ENCODE results near the gene TIMP2.

DNA sequence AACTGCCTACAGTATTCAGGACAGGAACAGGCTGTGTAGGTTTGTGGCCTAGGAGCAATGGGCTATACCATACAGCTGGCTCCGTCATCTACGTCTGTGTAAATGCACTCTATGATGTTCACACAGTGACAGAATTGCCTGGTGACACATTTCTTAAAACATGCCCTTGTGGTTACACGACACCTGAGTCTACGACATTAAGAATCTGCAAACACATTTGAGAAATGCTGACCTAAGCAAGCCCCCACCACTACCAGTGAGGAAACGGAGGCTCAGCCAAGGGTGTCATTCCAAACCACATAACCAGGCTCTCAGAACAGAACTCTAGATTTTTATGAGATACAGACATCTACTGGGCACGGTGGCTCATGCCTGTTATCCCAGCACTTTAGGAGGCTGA lies 108.1 kb downstream of the TIMP2 start:
- TF ChIP-seq, protein P1, sequence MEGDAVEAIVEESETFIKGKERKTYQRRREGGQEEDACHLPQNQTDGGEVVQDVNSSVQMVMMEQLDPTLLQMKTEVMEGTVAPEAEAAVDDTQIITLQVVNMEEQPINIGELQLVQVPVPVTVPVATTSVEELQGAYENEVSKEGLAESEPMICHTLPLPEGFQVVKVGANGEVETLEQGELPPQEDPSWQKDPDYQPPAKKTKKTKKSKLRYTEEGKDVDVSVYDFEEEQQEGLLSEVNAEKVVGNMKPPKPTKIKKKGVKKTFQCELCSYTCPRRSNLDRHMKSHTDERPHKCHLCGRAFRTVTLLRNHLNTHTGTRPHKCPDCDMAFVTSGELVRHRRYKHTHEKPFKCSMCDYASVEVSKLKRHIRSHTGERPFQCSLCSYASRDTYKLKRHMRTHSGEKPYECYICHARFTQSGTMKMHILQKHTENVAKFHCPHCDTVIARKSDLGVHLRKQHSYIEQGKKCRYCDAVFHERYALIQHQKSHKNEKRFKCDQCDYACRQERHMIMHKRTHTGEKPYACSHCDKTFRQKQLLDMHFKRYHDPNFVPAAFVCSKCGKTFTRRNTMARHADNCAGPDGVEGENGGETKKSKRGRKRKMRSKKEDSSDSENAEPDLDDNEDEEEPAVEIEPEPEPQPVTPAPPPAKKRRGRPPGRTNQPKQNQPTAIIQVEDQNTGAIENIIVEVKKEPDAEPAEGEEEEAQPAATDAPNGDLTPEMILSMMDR (conservative IDR thresholded peaks at IDR 0.05), result no peak
- TF ChIP-seq EZH2 (IDR thresholded peaks at IDR 0.05; ENCODE audit: low read depth), result no peak
